ENCODE data around the gene TMEM100.

The TMEM100 gene

DNA sequence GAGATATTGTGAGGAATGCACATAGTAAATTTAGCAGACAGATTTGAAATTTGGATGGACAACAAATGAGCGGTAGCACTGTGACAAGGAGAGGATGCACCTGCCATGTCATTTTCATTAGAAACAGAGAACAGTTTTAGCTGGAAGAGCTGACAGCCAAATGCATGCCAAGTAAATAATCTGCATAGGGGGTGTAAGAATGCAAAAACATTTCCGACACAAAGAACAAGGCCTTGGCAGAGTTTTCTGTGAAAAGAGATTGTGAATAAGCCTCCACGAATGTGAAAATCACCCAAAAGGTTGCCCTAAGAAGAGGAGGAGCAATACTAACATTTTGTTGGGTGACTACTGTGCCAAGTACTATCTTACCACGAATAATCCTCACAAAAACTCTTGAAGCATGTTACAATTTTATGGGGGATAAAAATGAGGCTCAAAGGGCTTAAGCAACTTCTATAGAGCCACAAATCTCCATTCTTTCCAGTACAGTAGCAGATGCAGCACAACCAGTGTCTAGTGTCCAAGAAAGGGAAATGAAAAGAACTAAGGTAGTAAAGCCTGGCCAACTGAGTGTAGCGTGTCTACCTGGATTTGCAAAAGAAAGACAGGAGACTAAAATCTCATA lies 28.3 kb downstream of the TMEM100 start:
- H3K27ac ChIP-seq, result no peak overlapping the region
- no peak for TF ChIP-seq ZFX (IDR thresholded peaks at IDR 0.05; ENCODE audit: borderline replicate concordance)
- TF ChIP-seq CTCF (IDR thresholded peaks at IDR 0.05), result no peak

DNA sequence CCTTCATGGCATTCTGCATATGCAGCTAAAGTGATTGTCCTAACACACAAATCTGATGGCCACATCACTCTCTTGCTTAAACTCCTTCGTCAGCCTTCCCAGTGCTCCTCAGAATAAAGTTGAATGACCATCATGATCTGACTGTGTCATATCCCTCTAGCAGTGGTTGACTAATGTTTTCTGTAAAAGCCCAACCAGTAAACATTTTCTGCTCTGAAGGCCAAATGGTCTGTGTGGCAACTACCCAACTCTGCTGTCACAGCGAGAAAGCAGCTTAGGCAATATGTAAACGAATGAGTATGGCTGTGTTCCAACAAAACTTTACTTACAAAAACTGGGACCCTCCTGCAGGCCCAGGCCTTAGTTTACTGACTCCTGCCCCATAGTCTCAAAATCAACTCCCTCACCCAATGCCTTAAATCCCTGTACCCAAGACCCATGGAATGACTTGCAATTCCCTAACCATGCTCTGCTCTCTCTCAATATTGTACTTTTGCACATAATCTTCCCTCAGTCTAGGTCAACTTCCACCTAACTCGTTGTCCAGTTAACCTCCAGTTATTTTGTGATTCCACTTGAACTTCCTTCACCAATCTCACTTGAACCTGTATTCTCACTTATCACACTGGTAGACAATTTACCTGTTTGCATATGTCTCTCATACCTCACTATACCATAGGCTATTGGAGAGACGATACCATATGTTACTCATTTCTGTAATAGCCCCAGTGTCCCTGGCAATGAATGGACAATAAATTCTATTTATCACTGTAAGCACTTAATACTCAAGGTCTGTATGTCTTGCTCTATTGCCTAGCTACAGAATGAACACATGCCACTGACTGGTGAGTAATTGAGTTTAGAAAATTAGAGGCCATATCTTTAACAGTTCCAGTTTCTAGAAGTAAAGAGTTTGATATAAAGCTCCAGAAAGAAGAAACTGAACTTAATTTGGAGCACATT lies 29.1 kb downstream of the TMEM100 start:
- H3K27ac ChIP-seq, result no peak overlapping the region
- no peak for TF ChIP-seq ZFX (IDR thresholded peaks at IDR 0.05; ENCODE audit: borderline replicate concordance)
- no peak for TF ChIP-seq CTCF (IDR thresholded peaks at IDR 0.05)

GRCh38 chr17:55692276-55692675 lies 30.4 kb downstream of the TMEM100 start:
- TF ChIP-seq ZFX (IDR thresholded peaks at IDR 0.05; ENCODE audit: borderline replicate concordance) (no peak), CTCF (IDR thresholded peaks at IDR 0.05) (no peak)
- H3K27ac ChIP-seq, result no peak overlapping the region

GRCh38 chr17:55691666-55692065 lies 31.0 kb downstream of the TMEM100 start:
- TF ChIP-seq ZFX (IDR thresholded peaks at IDR 0.05; ENCODE audit: borderline replicate concordance) (no peak), CTCF (IDR thresholded peaks at IDR 0.05) (no peak)
- H3K27ac ChIP-seq, result no peak overlapping the region

GRCh38 chr17:55690105-55690508 lies 32.6 kb downstream of the TMEM100 start:
- TF ChIP-seq ZFX (IDR thresholded peaks at IDR 0.05; ENCODE audit: borderline replicate concordance) (no peak), CTCF (IDR thresholded peaks at IDR 0.05) (no peak)
- no peak overlapping the region for H3K27ac ChIP-seq

DNA sequence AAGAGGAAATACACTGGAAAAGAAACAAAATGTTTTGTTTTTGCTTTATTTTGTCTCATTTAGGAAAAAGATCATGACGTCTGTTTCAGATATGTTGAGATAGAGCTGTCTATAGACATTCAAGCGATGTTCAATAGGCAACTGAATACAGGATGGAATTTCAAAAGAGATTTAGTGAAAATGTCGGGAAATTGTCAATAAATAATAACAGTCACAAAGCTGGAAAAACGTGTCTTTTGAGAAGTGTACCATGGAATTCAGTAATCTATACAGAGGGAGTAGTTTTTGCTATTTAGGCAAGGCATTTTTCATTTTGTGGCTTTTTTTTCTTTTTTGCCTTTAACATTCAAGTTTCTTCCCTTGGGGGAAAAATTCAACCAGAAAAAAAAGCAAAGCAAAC lies 33.0 kb downstream of the TMEM100 start:
- TF ChIP-seq ZFX (IDR thresholded peaks at IDR 0.05; ENCODE audit: borderline replicate concordance) (no peak), CTCF (IDR thresholded peaks at IDR 0.05) (no peak)
- H3K27ac ChIP-seq, result no peak overlapping the region

DNA sequence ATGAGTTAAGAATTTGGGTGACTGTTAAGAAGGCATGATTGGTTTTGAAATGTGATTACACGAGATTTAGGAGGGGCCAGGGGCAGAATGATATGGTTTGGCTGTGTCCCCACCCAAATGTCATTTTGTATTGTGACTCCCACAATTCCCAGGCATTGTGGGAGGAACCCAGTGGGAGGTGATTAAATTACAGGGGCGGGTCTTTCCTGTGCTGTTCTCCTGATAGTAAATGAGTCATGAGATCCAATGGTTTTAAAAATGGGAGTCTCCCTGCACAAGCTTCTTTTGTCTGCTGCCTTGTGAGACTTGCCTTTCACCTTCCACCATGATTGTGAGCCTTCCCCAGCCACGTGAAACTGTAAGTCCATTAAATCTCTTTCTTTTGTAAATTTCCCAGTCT lies 34.6 kb downstream of the TMEM100 start:
- TF ChIP-seq CTCF (IDR thresholded peaks at IDR 0.05) (no peak), ZFX (IDR thresholded peaks at IDR 0.05; ENCODE audit: borderline replicate concordance) (no peak)
- no peak overlapping the region for H3K27ac ChIP-seq
